Smooth muscle cell (in vitro differentiated cells): ENCODE data around the gene NUFIP1. TPM values are rescaled to one million over a fixed set of nuclear protein-coding genes. Genes with fewer than 3 reads are reported as not detected.
A peak's percentile ranks its signal among the peaks of the same experiment; 100 is the strongest.

Source experiments
- DNase-seq: peaks from one replicate; lab custom pipeline; 2025; ENCODE audit not compliant: unreplicated experiment; lab: John Stamatoyannopoulos, UW
- H2AFZ ChIP-seq: fragments of 200-600 bp; sonication (generic); 2 replicates; pipeline ENCODE4 v1.6.0; 2016; ENCODE audit warnings: antibody characterized with exemption, low read depth, mild to moderate bottlenecking
- H3F3A ChIP-seq: fragments of 200-600 bp; sonication (generic); 2 replicates; pipeline ENCODE4 v1.6.0; 2017; ENCODE audit warnings: antibody characterized with exemption, low read depth
- H3K27ac ChIP-seq: fragments of 200-600 bp; sonication (generic); 2 replicates; pipeline ENCODE4 v1.5.1; 2016; ENCODE audit warnings: low read depth, mild to moderate bottlenecking
- H3K27me3 ChIP-seq: fragments of 200-600 bp; sonication (generic); 2 replicates; pipeline ENCODE4 v1.6.1; 2016; ENCODE audit warnings: low read depth, mild to moderate bottlenecking
- H3K36me3 ChIP-seq: fragments of 200-600 bp; sonication (generic); 2 replicates; pipeline ENCODE4 v1.5.1; 2016; ENCODE audit warnings: low read depth
- H3K4me1 ChIP-seq: fragments of 200-600 bp; sonication (generic); 2 replicates; pipeline ENCODE4 v1.5.1; 2016; ENCODE audit warnings: low read depth
- H3K4me2 ChIP-seq: fragments of 200-600 bp; sonication (generic); 2 replicates; pipeline ENCODE4 v1.6.0; 2016; ENCODE audit warnings: mild to moderate bottlenecking
- H3K4me3 ChIP-seq: fragments of 200-600 bp; sonication (generic); 2 replicates; pipeline ENCODE4 v1.5.1; 2016; ENCODE audit warnings: mild to moderate bottlenecking
- H3K79me2 ChIP-seq: fragments of 200-600 bp; sonication (generic); 2 replicates; pipeline ENCODE4 v1.6.0; 2016; ENCODE audit warnings: low read depth, mild to moderate bottlenecking
- H3K9ac ChIP-seq: fragments of 200-600 bp; sonication (generic); 2 replicates; pipeline ENCODE4 v1.6.0; 2016; ENCODE audit warnings: low read depth
- H3K9me3 ChIP-seq: fragments of 200-600 bp; sonication (generic); replicated peaks from 2 replicates; pipeline ENCODE4 v1.5.1; 2016; ENCODE audit warnings: low read depth
- H4K20me1 ChIP-seq: fragments of 200-600 bp; sonication (generic); 2 replicates; pipeline ENCODE4 v1.6.0; 2016; ENCODE audit warnings: low read depth
- CTCF ChIP-seq: fragments of 200-600 bp; sonication (generic); IDR thresholded peaks from 2 replicates; pipeline ENCODE4 v1.5.1; 2017; ENCODE audit warnings: borderline replicate concordance, mild to moderate bottlenecking, antibody characterized with exemption; ENCODE audit not compliant: insufficient read depth, poor library complexity, severe bottlenecking
- WGBS: methylation state at CpG from one replicate; pipeline ENCODE4 v1.1.7; 2016; ENCODE audit warnings: low lambda C conversion rate; 5-methylcytosine and 5-hydroxymethylcytosine counted together
- polyA plus RNA-seq: library from polyadenylated mRNA; unstranded; fragments of >200 nt; fragmentation: Nextera tagmentation; extraction: Ambion mirVana; gene quantifications from 2 replicates; pipeline ENCODE4 v1.2.1, GENCODE V29; 2016
- total RNA-seq: library from RNA; depleted of rRNA; stranded (reverse); fragments of >200 nt; gene quantifications from 2 replicates; pipeline ENCODE4 v1.2.3, GENCODE V29; 2014

The NUFIP1 gene
- total and polyA plus RNA-seq, 2 experiments from 2014 or later = 3.8 to 4.5 TPM

- no peak overlapping the region for H2AFZ ChIP-seq
- H3K36me3 ChIP-seq = no peaks in the 10 kb centered on the region
- H3K9ac ChIP-seq = no peak overlapping the region
- no peak overlapping the region for H3K4me3 ChIP-seq
- no peaks in the 10 kb centered on the region for H3K27me3 ChIP-seq
- DNase-seq = no peak
- peaks cover 4% of the 10 kb centered on the region for H3F3A ChIP-seq
- TF ChIP-seq CTCF = no peak
- 87% methylated on average over 1 of the region's 1 CpG for WGBS
- no peak overlapping the region for H3K27ac ChIP-seq
- no peaks in the 10 kb centered on the region for H3K79me2 ChIP-seq
- no peak overlapping the region for H3K4me2 ChIP-seq
- peaks cover 2% of the 10 kb centered on the region for H3K4me1 ChIP-seq
- H3K9me3 ChIP-seq = no peaks in the 10 kb centered on the region
- no peaks in the 10 kb centered on the region for H4K20me1 ChIP-seq
Measured at GRCh38 chr13:44936246-44936645, 53.0 kb downstream of the NUFIP1 start.

GRCh38 chr13:44934724-44935123 lies 54.5 kb downstream of the NUFIP1 start:
- 2% methylated on average over 1 of the region's 1 CpG for WGBS
- no peak for TF ChIP-seq CTCF

GRCh38 chr13:44932850-44933251 lies 56.4 kb downstream of the NUFIP1 start:
- H3F3A ChIP-seq = peaks cover 4% of the 10 kb centered on the region
- H3K4me1 ChIP-seq = peaks cover 3% of the 10 kb centered on the region
- 75% methylated on average over 7 of the region's 7 CpGs for WGBS
- peak overlapping the region; percentile 44 for H3K27ac ChIP-seq
- no peak overlapping the region for H3K9ac ChIP-seq
- H3K79me2 ChIP-seq = no peaks in the 10 kb centered on the region
- no peak for DNase-seq
- H3K9me3 ChIP-seq = no peaks in the 10 kb centered on the region
- H3K36me3 ChIP-seq = no peaks in the 10 kb centered on the region
- no peaks in the 10 kb centered on the region for H4K20me1 ChIP-seq
- H2AFZ ChIP-seq = no peak overlapping the region
- no peaks in the 10 kb centered on the region for H3K27me3 ChIP-seq
- H3K4me3 ChIP-seq = no peak overlapping the region
- TF ChIP-seq CTCF = no peak
- peak overlapping the region; percentile 26 for H3K4me2 ChIP-seq

More at GRCh38 chr13:44934724-44935123, 54.5 kb downstream of the NUFIP1 start:
- Histone ChIP-seq H3K79me2 (no peaks in the 10 kb centered on the region), H3K4me2 (no peak overlapping the region), H3K4me1 (peaks cover 3% of the 10 kb centered on the region), H3K27ac (no peak overlapping the region), H3F3A (peaks cover 4% of the 10 kb centered on the region), H4K20me1 (no peaks in the 10 kb centered on the region), H2AFZ (no peak overlapping the region), H3K4me3 (no peak overlapping the region), H3K36me3 (no peaks in the 10 kb centered on the region), H3K9ac (no peak overlapping the region), H3K9me3 (no peaks in the 10 kb centered on the region), H3K27me3 (no peaks in the 10 kb centered on the region)
- no peak for DNase-seq

- peaks cover 4% of the 10 kb centered on the region for H3F3A ChIP-seq
- H4K20me1 ChIP-seq = no peaks in the 10 kb centered on the region
- DNase-seq = no peak
- H3K9ac ChIP-seq = no peak overlapping the region
- no peak overlapping the region for H3K4me3 ChIP-seq
- peak overlapping the region; percentile 44 for H3K27ac ChIP-seq
- H2AFZ ChIP-seq = no peak overlapping the region
- WGBS = 52% methylated on average over 5 of the region's 5 CpGs
- H3K4me1 ChIP-seq = peaks cover 3% of the 10 kb centered on the region
- H3K9me3 ChIP-seq = no peaks in the 10 kb centered on the region
- H3K4me2 ChIP-seq = peak overlapping the region; percentile 26
- no peaks in the 10 kb centered on the region for H3K36me3 ChIP-seq
- TF ChIP-seq CTCF = no peak
- H3K79me2 ChIP-seq = no peaks in the 10 kb centered on the region
- no peaks in the 10 kb centered on the region for H3K27me3 ChIP-seq
Measured at GRCh38 chr13:44932171-44932849, 57.0 kb downstream of the NUFIP1 start.
